ENCODE data around the gene ADCY2.

Gene ADCY2

DNA sequence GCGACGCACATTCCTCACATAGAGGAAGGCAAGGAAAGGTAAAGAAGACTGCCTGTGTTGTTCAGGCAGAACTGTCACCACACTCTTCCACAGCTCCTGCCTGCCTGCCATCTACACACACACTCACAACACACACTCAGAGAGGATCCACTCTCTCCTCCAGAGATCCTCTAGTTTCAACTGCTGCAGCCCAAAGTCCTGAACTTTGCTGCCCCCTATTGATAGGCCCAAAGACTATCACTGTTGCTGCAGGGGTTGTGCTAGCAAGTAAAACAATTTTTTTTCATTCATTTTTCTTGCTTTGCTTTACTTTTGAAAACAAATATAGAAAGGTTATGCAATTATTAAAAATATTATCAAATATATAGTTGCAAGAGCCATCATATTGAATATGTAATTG is 460.9 kb downstream of the ADCY2 start:
- TF ChIP-seq, protein P1, sequence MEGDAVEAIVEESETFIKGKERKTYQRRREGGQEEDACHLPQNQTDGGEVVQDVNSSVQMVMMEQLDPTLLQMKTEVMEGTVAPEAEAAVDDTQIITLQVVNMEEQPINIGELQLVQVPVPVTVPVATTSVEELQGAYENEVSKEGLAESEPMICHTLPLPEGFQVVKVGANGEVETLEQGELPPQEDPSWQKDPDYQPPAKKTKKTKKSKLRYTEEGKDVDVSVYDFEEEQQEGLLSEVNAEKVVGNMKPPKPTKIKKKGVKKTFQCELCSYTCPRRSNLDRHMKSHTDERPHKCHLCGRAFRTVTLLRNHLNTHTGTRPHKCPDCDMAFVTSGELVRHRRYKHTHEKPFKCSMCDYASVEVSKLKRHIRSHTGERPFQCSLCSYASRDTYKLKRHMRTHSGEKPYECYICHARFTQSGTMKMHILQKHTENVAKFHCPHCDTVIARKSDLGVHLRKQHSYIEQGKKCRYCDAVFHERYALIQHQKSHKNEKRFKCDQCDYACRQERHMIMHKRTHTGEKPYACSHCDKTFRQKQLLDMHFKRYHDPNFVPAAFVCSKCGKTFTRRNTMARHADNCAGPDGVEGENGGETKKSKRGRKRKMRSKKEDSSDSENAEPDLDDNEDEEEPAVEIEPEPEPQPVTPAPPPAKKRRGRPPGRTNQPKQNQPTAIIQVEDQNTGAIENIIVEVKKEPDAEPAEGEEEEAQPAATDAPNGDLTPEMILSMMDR (IDR thresholded peaks at IDR 0.05; ENCODE audit: low read length, missing control alignments): peak; percentile 76
- H3K4me3 ChIP-seq (replicated peaks; ENCODE audit: low read depth, low read length): no peak overlapping the region
- DNase-seq (ENCODE audit: low read depth): peak; percentile 64

GRCh38 chr5:7857361-7857760 is 461.4 kb downstream of the ADCY2 start:
- no peak for DNase-seq (ENCODE audit: low read depth)
- H3K4me3 ChIP-seq (replicated peaks; ENCODE audit: low read depth, low read length): no peak overlapping the region
- TF ChIP-seq, protein P1 (IDR thresholded peaks at IDR 0.05; ENCODE audit: low read length, missing control alignments): no peak

- no peak overlapping the region for H3K4me3 ChIP-seq (replicated peaks; ENCODE audit: low read depth, low read length)
- DNase-seq (ENCODE audit: low read depth): no peak
- TF ChIP-seq, protein P1 (IDR thresholded peaks at IDR 0.05; ENCODE audit: low read length, missing control alignments): no peak
Measured at GRCh38 chr5:7857926-7858632, 462.1 kb downstream of the ADCY2 start.

- DNase-seq (ENCODE audit: low read depth): no peak
- H3K4me3 ChIP-seq (replicated peaks; ENCODE audit: low read depth, low read length): no peak overlapping the region
- TF ChIP-seq, protein P1 (IDR thresholded peaks at IDR 0.05; ENCODE audit: low read length, missing control alignments): no peak
Measured at GRCh38 chr5:7866196-7866595, 470.3 kb downstream of the ADCY2 start.

GRCh38 chr5:7867260-7867659 is 471.3 kb downstream of the ADCY2 start:
- H3K4me3 ChIP-seq (replicated peaks; ENCODE audit: low read depth, low read length): no peak overlapping the region
- TF ChIP-seq, protein P1 (IDR thresholded peaks at IDR 0.05; ENCODE audit: low read length, missing control alignments): no peak
- DNase-seq (ENCODE audit: low read depth): no peak

- peak overlapping the region; percentile 89 for H3K4me3 ChIP-seq (replicated peaks; ENCODE audit: low read depth, low read length)
- TF ChIP-seq, protein P1 (IDR thresholded peaks at IDR 0.05; ENCODE audit: low read length, missing control alignments): no peak
- DNase-seq (ENCODE audit: low read depth): no peak
Measured at GRCh38 chr5:7868427-7868772, 472.5 kb downstream of the ADCY2 start.
